ENCODE measurements around the gene ELMO2.

The ELMO2 gene, protein sequence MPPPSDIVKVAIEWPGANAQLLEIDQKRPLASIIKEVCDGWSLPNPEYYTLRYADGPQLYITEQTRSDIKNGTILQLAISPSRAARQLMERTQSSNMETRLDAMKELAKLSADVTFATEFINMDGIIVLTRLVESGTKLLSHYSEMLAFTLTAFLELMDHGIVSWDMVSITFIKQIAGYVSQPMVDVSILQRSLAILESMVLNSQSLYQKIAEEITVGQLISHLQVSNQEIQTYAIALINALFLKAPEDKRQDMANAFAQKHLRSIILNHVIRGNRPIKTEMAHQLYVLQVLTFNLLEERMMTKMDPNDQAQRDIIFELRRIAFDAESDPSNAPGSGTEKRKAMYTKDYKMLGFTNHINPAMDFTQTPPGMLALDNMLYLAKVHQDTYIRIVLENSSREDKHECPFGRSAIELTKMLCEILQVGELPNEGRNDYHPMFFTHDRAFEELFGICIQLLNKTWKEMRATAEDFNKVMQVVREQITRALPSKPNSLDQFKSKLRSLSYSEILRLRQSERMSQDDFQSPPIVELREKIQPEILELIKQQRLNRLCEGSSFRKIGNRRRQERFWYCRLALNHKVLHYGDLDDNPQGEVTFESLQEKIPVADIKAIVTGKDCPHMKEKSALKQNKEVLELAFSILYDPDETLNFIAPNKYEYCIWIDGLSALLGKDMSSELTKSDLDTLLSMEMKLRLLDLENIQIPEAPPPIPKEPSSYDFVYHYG

DNA sequence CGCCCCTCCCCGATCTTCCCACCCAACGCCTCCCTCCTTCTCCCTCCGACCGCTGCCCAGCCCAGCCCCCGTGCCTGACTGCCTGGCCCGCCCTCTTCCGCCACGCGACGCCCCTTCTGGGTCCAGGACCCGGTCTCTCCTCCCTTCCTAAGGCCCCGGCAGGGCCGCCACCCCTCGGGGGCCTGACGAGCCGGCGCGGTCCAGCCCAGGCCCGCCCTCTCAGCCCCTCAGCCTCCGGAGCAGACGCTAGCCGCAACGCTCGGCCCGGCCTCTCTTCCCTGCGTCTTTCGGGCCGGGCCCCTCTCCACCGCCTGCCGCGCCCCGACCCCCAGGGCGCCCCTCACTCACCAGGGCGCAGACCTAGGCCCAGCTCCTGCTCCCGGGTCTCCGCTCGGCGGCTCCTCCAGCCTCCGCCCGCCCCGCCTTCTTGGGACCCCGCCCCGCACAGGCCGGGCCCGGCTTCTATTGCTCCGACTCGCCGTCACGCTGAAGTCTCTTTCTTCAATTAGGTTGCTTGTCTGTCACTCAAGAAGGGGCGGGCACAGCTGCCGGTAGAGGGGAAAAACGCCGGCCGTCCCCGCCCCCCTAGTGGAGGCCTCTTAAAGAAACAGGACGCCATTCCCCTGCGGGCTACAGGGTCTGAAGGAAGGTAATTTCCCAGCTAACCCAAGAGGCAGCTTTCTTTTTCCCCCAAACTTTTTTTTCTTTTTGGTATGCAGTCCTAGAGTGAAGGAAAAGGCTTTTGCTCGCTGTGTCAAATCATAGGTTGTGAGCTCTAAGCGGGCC is at the start of gene ELMO2:
Gene ELMO2 (minus strand): TSS at position 416 of the 786 bp plus-strand sequence. CDS start 12,133 bp downstream, outside the sequence.
- Histone ChIP-seq H3K4me3 (ENCODE audit: low read length) (peak within 1 kb of the TSS; percentile 89), H3K36me3 (ENCODE audit: control insufficient read depth, low read length) (no peaks in the 10 kb centered on the region), H3K9me3 (ENCODE audit: control insufficient read depth, insufficient read depth, low read length) (no peaks in the 10 kb centered on the region), H3F3A (ENCODE audit: control insufficient read depth, insufficient read depth) (peaks cover 2% of the 10 kb centered on the region; the same call in 1 of the 2 replicates), H3K4me1 (ENCODE audit: control insufficient read depth, low read length) (peaks cover 22% of the 10 kb centered on the region), H3K9me2 (replicated peaks; ENCODE audit: control insufficient read depth, low read length) (no peaks in the 10 kb centered on the region), H3K79me2 (ENCODE audit: control insufficient read depth, low read length) (peaks cover 34% of the 10 kb centered on the region), H3K4me2 (ENCODE audit: low read length) (peak within 1 kb of the TSS; percentile 89), H3K27me3 (ENCODE audit: control insufficient read depth, low read length) (0 out of 2 replicates have a peak, but pooled peaks cover 3% of the 10 kb centered on the region), H4K20me1 (ENCODE audit: control insufficient read depth, insufficient read depth, low read depth, low read length) (peaks cover 15% of the 10 kb centered on the region), H3K27ac (ENCODE audit: low read depth, low read length) (peak within 1 kb of the TSS; percentile 24; the same call in 1 of the 2 replicates)
- TF ChIP-seq EZH2phosphoT487 (IDR thresholded peaks at IDR 0.05; ENCODE audit: borderline replicate concordance, low read length) = no peak
- TF ChIP-seq, protein P1, sequence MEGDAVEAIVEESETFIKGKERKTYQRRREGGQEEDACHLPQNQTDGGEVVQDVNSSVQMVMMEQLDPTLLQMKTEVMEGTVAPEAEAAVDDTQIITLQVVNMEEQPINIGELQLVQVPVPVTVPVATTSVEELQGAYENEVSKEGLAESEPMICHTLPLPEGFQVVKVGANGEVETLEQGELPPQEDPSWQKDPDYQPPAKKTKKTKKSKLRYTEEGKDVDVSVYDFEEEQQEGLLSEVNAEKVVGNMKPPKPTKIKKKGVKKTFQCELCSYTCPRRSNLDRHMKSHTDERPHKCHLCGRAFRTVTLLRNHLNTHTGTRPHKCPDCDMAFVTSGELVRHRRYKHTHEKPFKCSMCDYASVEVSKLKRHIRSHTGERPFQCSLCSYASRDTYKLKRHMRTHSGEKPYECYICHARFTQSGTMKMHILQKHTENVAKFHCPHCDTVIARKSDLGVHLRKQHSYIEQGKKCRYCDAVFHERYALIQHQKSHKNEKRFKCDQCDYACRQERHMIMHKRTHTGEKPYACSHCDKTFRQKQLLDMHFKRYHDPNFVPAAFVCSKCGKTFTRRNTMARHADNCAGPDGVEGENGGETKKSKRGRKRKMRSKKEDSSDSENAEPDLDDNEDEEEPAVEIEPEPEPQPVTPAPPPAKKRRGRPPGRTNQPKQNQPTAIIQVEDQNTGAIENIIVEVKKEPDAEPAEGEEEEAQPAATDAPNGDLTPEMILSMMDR (IDR thresholded peaks at IDR 0.05; ENCODE audit: low read depth, low read length, poor library complexity, severe bottlenecking) = no peak

DNA sequence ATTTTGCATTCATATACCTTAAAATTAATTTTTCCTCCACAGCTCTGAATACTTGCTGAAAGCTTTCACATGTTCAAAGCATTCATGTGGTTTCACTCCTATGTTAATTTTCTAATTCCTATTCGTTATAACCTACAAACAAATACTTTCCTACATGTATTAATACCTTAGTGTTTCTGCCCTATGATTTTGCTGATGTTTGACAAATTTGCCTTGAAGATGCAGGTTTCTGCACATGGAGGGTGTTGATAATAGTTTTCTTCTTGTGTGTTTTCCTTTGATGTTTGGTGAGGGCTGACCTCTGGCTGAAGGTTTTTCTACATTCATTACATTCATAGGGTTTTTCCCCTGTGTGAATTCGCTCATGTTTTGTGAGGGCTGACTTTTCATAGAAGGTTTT is 49.3 kb upstream of the ELMO2 start:
- H3F3A ChIP-seq (ENCODE audit: control insufficient read depth, insufficient read depth) = no peaks in the 10 kb centered on the region
- no peak overlapping the region for H3K4me2 ChIP-seq (ENCODE audit: low read length)
- no peaks in the 10 kb centered on the region for H3K27me3 ChIP-seq (ENCODE audit: control insufficient read depth, low read length)
- no peak overlapping the region for H3K27ac ChIP-seq (ENCODE audit: low read depth, low read length)
- no peaks in the 10 kb centered on the region for H3K79me2 ChIP-seq (ENCODE audit: control insufficient read depth, low read length)
- no peaks in the 10 kb centered on the region for H3K36me3 ChIP-seq (ENCODE audit: control insufficient read depth, low read length)
- H3K9me2 ChIP-seq (replicated peaks; ENCODE audit: control insufficient read depth, low read length) = no peaks in the 10 kb centered on the region
- H3K9me3 ChIP-seq (ENCODE audit: control insufficient read depth, insufficient read depth, low read length) = no peaks in the 10 kb centered on the region
- H3K4me3 ChIP-seq (ENCODE audit: low read length) = no peak overlapping the region
- TF ChIP-seq, protein P1 (IDR thresholded peaks at IDR 0.05; ENCODE audit: low read depth, low read length, poor library complexity, severe bottlenecking) = no peak
- TF ChIP-seq EZH2phosphoT487 (IDR thresholded peaks at IDR 0.05; ENCODE audit: borderline replicate concordance, low read length) = no peak
- H4K20me1 ChIP-seq (ENCODE audit: control insufficient read depth, insufficient read depth, low read depth, low read length) = no peaks in the 10 kb centered on the region
- no peaks in the 10 kb centered on the region for H3K4me1 ChIP-seq (ENCODE audit: control insufficient read depth, low read length)

DNA sequence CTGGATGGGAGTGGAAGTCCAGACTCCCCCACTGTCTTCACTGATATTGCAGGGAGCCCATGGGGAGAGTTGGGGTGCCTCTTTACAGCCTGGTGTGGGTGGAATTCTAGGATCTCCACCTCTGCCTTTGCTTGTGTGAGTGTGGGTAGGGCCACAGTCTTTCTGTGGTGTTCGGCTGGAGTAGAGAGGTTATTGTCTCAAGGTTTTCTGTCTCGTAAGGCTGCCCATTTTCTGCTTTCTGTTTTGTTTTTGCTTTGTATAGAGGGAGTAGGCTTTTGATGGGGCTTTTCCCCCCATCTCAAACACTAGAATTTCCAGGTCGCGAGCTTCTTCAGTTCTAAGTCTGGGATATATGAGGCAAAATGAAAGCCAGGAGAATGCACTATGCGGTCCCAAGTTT is 40.4 kb upstream of the ELMO2 start:
- Histone ChIP-seq H4K20me1 (ENCODE audit: control insufficient read depth, insufficient read depth, low read depth, low read length) (no peaks in the 10 kb centered on the region), H3K27ac (ENCODE audit: low read depth, low read length) (no peak overlapping the region), H3K36me3 (ENCODE audit: control insufficient read depth, low read length) (no peaks in the 10 kb centered on the region), H3K9me3 (ENCODE audit: control insufficient read depth, insufficient read depth, low read length) (no peaks in the 10 kb centered on the region), H3K4me1 (ENCODE audit: control insufficient read depth, low read length) (no peaks in the 10 kb centered on the region), H3K4me3 (ENCODE audit: low read length) (no peak overlapping the region), H3K4me2 (ENCODE audit: low read length) (no peak overlapping the region), H3K9me2 (replicated peaks; ENCODE audit: control insufficient read depth, low read length) (no peaks in the 10 kb centered on the region), H3K79me2 (ENCODE audit: control insufficient read depth, low read length) (no peaks in the 10 kb centered on the region), H3F3A (ENCODE audit: control insufficient read depth, insufficient read depth) (no peaks in the 10 kb centered on the region), H3K27me3 (ENCODE audit: control insufficient read depth, low read length) (peaks cover 13% of the 10 kb centered on the region; the same call in 1 of the 2 replicates)
- TF ChIP-seq, protein P1 (IDR thresholded peaks at IDR 0.05; ENCODE audit: low read depth, low read length, poor library complexity, severe bottlenecking) = no peak
